Adrenal gland (tissue), 5 donors: ENCODE results near the gene GEMIN5.
"Not testable (repeated sequence)": the region's sequence is repeated elsewhere in the genome, so short reads cannot be mapped to it uniquely, and the experiment has no call there.

Experiments used
- POLR2A ChIP-seq, 2 donors: fragments of 450-650 bp; IDR thresholded peaks; one replicate each; pipeline ENCODE4 v1.6.1; 2017; ENCODE audit warnings: antibody characterized with exemption in 2 of 2, mild to moderate bottlenecking in 2 of 2, moderate library complexity in 1 of 2
- TF ChIP-seq, protein P1 (sequence below), 6 experiments: fragments of 450-650 bp in 4 of 6; fragments of 200-600 bp in 2 of 6; sonication (generic) in 1 of 6; IDR thresholded peaks; 1 replicate in 5 of 6; 2 replicates in 1 of 6; pipeline versions ENCODE4 v1.5.1 to v1.8.0; 2016 to 2021; ENCODE audit warnings: antibody characterized with exemption in 6 of 6, mild to moderate bottlenecking in 2 of 6, moderate library complexity in 1 of 6
- donor health status: DM: no; HTN: no; CAD: no.

DNA sequence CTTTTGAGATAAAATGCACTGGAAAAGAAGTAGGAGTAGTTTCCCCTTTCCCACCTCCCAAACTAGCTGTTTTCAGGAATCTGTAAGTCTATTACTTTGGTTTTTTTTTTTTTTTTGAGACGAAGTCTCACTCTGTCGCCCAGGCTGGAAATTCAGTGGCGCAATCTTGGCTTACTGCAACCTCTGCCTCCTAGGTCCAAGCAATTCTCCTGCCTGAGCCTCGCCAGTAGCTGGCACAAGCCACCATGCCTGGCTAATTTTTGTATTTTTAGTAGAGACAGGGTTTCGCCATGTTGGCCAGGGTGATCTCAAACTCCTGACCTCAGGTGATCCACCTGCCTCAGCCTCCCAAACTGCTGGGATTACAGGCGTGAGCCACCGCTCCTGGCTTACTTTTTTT lies 32.4 kb downstream of the GEMIN5 start:
- TF ChIP-seq, protein P1, sequence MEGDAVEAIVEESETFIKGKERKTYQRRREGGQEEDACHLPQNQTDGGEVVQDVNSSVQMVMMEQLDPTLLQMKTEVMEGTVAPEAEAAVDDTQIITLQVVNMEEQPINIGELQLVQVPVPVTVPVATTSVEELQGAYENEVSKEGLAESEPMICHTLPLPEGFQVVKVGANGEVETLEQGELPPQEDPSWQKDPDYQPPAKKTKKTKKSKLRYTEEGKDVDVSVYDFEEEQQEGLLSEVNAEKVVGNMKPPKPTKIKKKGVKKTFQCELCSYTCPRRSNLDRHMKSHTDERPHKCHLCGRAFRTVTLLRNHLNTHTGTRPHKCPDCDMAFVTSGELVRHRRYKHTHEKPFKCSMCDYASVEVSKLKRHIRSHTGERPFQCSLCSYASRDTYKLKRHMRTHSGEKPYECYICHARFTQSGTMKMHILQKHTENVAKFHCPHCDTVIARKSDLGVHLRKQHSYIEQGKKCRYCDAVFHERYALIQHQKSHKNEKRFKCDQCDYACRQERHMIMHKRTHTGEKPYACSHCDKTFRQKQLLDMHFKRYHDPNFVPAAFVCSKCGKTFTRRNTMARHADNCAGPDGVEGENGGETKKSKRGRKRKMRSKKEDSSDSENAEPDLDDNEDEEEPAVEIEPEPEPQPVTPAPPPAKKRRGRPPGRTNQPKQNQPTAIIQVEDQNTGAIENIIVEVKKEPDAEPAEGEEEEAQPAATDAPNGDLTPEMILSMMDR (IDR thresholded peaks at IDR 0.05), result not testable (repeated sequence)
- TF ChIP-seq POLR2A (IDR thresholded peaks at IDR 0.05), result not testable (repeated sequence)
